ENCODE measurements around the gene OLFML3.

DNA sequence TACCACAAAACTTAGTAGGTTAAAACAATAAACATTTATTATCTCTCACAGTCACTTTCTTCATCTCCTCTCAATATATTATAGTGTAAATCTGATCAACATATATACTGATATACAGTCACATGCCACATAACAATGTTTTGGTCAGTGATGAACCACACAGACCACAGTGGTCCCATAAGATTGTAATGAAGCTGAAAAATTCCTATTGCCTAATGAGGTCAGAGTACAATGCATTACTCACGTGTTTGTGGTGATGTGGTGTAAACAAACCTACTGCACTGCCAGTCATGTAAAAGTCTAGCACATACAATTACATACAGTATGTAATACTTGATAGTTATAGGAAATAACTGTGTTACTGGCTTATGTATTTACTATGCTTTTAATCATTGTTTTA lies 30.1 kb downstream of the OLFML3 start:
- TF ChIP-seq, protein P1, sequence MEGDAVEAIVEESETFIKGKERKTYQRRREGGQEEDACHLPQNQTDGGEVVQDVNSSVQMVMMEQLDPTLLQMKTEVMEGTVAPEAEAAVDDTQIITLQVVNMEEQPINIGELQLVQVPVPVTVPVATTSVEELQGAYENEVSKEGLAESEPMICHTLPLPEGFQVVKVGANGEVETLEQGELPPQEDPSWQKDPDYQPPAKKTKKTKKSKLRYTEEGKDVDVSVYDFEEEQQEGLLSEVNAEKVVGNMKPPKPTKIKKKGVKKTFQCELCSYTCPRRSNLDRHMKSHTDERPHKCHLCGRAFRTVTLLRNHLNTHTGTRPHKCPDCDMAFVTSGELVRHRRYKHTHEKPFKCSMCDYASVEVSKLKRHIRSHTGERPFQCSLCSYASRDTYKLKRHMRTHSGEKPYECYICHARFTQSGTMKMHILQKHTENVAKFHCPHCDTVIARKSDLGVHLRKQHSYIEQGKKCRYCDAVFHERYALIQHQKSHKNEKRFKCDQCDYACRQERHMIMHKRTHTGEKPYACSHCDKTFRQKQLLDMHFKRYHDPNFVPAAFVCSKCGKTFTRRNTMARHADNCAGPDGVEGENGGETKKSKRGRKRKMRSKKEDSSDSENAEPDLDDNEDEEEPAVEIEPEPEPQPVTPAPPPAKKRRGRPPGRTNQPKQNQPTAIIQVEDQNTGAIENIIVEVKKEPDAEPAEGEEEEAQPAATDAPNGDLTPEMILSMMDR (IDR thresholded peaks at IDR 0.05) = no peak
- TF ChIP-seq POLR2A (IDR thresholded peaks at IDR 0.05) = no peak
